ENCODE results near the gene POF1B.

DNA sequence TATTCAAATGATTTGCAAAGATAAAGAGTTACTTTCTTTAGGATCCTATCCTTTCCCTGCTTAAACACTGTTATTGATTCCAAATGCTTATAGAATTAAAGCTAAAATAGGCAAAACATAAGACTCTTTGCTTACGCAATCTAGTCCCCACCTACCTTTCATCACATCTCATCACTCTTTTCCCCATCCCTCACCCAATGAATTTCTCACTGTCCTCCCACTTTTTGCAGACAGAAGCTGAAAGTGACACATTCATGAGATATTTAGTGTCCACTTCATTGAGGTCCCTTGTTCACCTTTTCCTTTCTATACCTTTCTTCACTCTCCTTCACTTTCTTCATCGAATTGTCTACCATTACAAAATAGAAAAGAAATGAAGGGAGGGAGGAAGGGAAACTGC is 136.3 kb downstream of the POF1B start:
- TF ChIP-seq ELF4 (IDR thresholded peaks at IDR 0.05) = no peak
- TF ChIP-seq SP1 (IDR thresholded peaks at IDR 0.05) = no peak
- TF ChIP-seq HDGF (IDR thresholded peaks at IDR 0.05; ENCODE audit: borderline replicate concordance) = no peak

Measured in HEK293T (cell line).